Fibroblast of lung (primary cell): Measurements from ENCODE around the gene PTPRF. TPM values are rescaled to one million over a fixed set of nuclear protein-coding genes. Genes with fewer than 3 reads are reported as not detected.
"Not testable (repeated sequence)": the region's sequence is repeated elsewhere in the genome, so short reads cannot be mapped to it uniquely, and the experiment has no call there.

Experiments used
- DNase-seq, 2 donors: peaks; one replicate each; pipeline versions ENCODE4 v3.0.0 to v3.0.0-alpha.2; 2010; ENCODE audit warnings: low read depth in 2 of 2
- H2AFZ ChIP-seq: 2 replicates; pipeline ENCODE4 v1.5.1; 2012; ENCODE audit warnings: low read length, control low read depth, inconsistent platforms
- H3K27ac ChIP-seq: 2 replicates; pipeline ENCODE4 v1.5.1; 2011; ENCODE audit warnings: low read length, control low read depth; ENCODE audit not compliant: insufficient read depth
- H3K27me3 ChIP-seq: 2 replicates; pipeline ENCODE4 v1.5.1; 2011; ENCODE audit warnings: mild to moderate bottlenecking, low read length; ENCODE audit not compliant: control insufficient read depth, insufficient read depth
- H3K36me3 ChIP-seq: 2 replicates; pipeline ENCODE4 v1.5.1; 2011; ENCODE audit warnings: low read length; ENCODE audit not compliant: control insufficient read depth, insufficient read depth
- H3K4me1 ChIP-seq: 2 replicates; pipeline ENCODE4 v1.5.1; 2011; ENCODE audit warnings: low read length; ENCODE audit not compliant: control insufficient read depth, insufficient read depth; ENCODE audit errors: extremely low read depth
- H3K4me2 ChIP-seq: 2 replicates; pipeline ENCODE4 v1.5.1; 2011; ENCODE audit warnings: low read length, control low read depth; ENCODE audit not compliant: insufficient read depth; ENCODE audit errors: extremely low read depth
- H3K4me3 ChIP-seq, 4 experiments: fragments of 200-600 bp in 1 of 4; sonication (generic) in 1 of 4; replicated peaks in 1 of 4; 2 replicates each; pipeline ENCODE4 v1.5.1; 2011 to 2016; ENCODE audit warnings: low read length in 4 of 4, low read depth in 3 of 4, mild to moderate bottlenecking in 3 of 4, control low read depth in 2 of 4, inconsistent platforms in 1 of 4, mixed read lengths in 1 of 4; ENCODE audit not compliant: insufficient read depth in 1 of 4; ENCODE audit errors: control extremely low read depth in 1 of 4
- H3K79me2 ChIP-seq: 2 replicates; pipeline ENCODE4 v1.5.1; 2012; ENCODE audit warnings: mild to moderate bottlenecking, low read length, inconsistent platforms; ENCODE audit not compliant: control insufficient read depth, insufficient read depth
- H3K9ac ChIP-seq: 2 replicates; pipeline ENCODE4 v1.5.1; 2011; ENCODE audit warnings: mild to moderate bottlenecking, low read length, control low read depth; ENCODE audit not compliant: insufficient read depth
- H3K9me3 ChIP-seq: 2 replicates; pipeline ENCODE4 v1.5.1; 2012; ENCODE audit warnings: low read depth, low read length; ENCODE audit not compliant: control insufficient read depth, insufficient read depth
- H4K20me1 ChIP-seq: 2 replicates; pipeline ENCODE4 v1.5.1; 2011; ENCODE audit warnings: low read length; ENCODE audit not compliant: control insufficient read depth, insufficient read depth; ENCODE audit errors: extremely low read depth
- EZH2 ChIP-seq: IDR thresholded peaks from 2 replicates; pipeline ENCODE4 v1.5.1; 2012; ENCODE audit warnings: low read length, control low read depth, mild to moderate bottlenecking; ENCODE audit errors: missing control alignments
- polyA plus RNA-seq, 2 donors: library from polyadenylated mRNA; depleted of rRNA in 1 of 2; stranded (reverse) in 1 of 2; unstranded in 1 of 2; fragments of >200 nt; gene quantifications; 2 replicates each; pipeline ENCODE4 v1.2.1, GENCODE V29; 2011 to 2012; ENCODE audit warnings: missing spikeins in 1 of 2
- total RNA-seq: library from RNA; depleted of rRNA; stranded (reverse); fragments of >200 nt; gene quantifications from 2 replicates; pipeline ENCODE4 v1.2.1, GENCODE V29; 2014
- TF ChIP-seq, protein P1 (sequence below), 2 donors: IDR thresholded peaks in 1 of 2; conservative IDR thresholded peaks in 1 of 2; 1 replicate in 1 of 2; 2 replicates in 1 of 2; pipeline ENCODE4 v1.5.1; 2011 to 2012; ENCODE audit warnings: low read length in 2 of 2, control low read depth in 1 of 2, inconsistent platforms in 1 of 2, low read depth in 1 of 2, mild to moderate bottlenecking in 1 of 2

Gene PTPRF
- total and polyA plus RNA-seq, 2 donors (not counting 1 experiment from before 2014, with no cell fraction given), result 45.2 to 52.0 TPM

DNA sequence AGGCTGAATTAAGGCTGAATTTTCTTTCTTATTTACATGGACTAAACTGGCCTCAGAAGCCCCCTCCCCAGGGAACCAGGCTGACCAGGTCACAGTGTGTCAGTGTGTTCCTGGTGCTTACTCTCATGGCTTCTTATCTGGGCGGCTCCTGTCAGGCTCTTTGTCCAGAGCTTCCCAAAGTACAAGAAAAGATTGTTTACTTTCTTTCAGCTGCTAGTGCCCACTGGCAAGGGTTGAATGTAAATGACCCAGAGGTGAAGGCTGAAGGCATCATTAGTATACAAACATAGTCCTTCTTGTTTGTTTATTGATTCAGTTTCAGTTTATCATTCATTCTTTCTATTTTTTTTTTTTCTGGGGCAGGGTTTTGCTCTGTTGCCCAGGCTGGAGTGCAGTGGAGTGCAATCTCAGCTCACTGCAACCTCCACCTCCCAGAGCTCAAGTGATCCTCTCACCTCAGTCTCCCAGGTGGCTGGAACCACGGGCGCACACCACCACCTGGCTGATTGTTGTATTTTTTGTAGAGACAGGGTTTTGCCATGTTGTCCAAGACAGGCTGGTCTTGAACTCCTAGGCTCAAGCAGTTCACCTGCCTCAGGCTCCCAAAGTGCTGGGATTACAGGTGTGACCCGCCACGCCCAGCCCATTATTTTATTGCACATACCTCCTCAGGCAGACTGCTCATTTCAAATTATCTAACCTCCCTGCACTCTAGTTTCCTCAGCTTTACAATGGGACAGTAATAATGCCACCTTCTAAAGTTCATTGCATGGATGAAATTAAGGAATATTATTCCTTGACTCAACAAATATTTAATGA is 109.5 kb downstream of the PTPRF start:
- no peak for DNase-seq
- no peaks in the 10 kb centered on the region for H3K9me3 ChIP-seq
- TF ChIP-seq, protein P1, sequence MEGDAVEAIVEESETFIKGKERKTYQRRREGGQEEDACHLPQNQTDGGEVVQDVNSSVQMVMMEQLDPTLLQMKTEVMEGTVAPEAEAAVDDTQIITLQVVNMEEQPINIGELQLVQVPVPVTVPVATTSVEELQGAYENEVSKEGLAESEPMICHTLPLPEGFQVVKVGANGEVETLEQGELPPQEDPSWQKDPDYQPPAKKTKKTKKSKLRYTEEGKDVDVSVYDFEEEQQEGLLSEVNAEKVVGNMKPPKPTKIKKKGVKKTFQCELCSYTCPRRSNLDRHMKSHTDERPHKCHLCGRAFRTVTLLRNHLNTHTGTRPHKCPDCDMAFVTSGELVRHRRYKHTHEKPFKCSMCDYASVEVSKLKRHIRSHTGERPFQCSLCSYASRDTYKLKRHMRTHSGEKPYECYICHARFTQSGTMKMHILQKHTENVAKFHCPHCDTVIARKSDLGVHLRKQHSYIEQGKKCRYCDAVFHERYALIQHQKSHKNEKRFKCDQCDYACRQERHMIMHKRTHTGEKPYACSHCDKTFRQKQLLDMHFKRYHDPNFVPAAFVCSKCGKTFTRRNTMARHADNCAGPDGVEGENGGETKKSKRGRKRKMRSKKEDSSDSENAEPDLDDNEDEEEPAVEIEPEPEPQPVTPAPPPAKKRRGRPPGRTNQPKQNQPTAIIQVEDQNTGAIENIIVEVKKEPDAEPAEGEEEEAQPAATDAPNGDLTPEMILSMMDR (conservative IDR thresholded peaks at IDR 0.05 in 1 of 2, IDR thresholded peaks at IDR 0.05 in 1 of 2; ENCODE audit: low read depth in 1 of 2, low read length in 2 of 2), result no peak
- no peak for TF ChIP-seq EZH2
- no peaks in the 10 kb centered on the region for H3K4me1 ChIP-seq
- no peak overlapping the region for H2AFZ ChIP-seq
- H4K20me1 ChIP-seq, result no peaks in the 10 kb centered on the region
- no peaks in the 10 kb centered on the region for H3K36me3 ChIP-seq
- no peak overlapping the region for H3K4me2 ChIP-seq
- no peak overlapping the region for H3K4me3 ChIP-seq
- no peaks in the 10 kb centered on the region for H3K27me3 ChIP-seq
- no peaks in the 10 kb centered on the region for H3K79me2 ChIP-seq
- H3K9ac ChIP-seq, result no peak overlapping the region
- no peak overlapping the region for H3K27ac ChIP-seq

DNA sequence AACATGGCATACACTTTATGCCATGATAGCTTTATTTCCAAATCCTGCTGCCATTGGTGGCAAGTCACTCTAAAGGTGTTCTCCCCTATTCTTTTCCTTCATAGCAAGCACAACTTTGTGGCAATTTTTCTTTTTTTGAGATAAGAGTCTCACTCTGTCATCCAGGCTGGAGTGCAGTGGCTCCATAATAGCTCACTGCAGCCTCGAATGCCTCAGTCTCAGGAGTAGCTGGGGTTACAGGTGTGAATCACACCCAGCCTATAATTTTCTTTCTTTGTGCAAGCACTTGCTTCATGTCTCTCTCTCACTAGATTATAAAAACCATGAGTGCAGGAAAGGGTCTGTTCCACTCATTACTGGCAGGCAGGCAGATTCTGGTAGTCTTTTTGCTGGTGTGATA is 113.9 kb downstream of the PTPRF start:
- Histone ChIP-seq H3K9me3 (no peaks in the 10 kb centered on the region), H3K4me1 (no peaks in the 10 kb centered on the region), H3K79me2 (no peaks in the 10 kb centered on the region), H3K27me3 (no peaks in the 10 kb centered on the region), H3K4me2 (no peak overlapping the region), H3K4me3 (no peak overlapping the region), H2AFZ (no peak overlapping the region), H4K20me1 (no peaks in the 10 kb centered on the region), H3K9ac (no peak overlapping the region), H3K27ac (no peak overlapping the region), H3K36me3 (no peaks in the 10 kb centered on the region)
- no peak for TF ChIP-seq EZH2
- TF ChIP-seq, protein P1 (conservative IDR thresholded peaks at IDR 0.05 in 1 of 2, IDR thresholded peaks at IDR 0.05 in 1 of 2; ENCODE audit: low read depth in 1 of 2, low read length in 2 of 2), result no peak
- no peak for DNase-seq

DNA sequence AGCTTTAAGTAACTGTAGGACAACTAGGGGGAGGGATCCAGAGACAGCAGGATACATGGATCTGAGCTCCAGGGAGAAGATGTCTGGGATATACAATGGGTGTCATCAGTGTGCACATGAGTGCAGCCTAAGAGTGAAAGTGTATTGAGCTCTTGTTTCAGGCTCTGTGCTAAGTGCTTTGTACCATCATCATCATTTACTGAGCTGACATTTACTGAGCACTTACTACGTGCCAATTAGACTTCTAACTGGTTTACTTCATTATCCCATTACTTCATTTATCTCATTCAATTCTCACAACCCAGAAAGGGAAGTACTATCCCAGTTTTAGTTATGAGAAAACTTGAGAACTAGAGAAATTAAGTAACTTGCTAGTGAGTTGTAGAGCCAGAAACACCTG is 114.8 kb downstream of the PTPRF start:
- Histone ChIP-seq H3K27ac (no peak overlapping the region), H3K9ac (no peak overlapping the region), H3K4me2 (no peak overlapping the region), H3K79me2 (peaks cover 1% of the 10 kb centered on the region), H3K9me3 (no peaks in the 10 kb centered on the region), H3K4me1 (no peaks in the 10 kb centered on the region), H3K36me3 (no peaks in the 10 kb centered on the region), H3K27me3 (no peaks in the 10 kb centered on the region), H3K4me3 (no peak overlapping the region), H2AFZ (no peak overlapping the region), H4K20me1 (no peaks in the 10 kb centered on the region)
- TF ChIP-seq, protein P1 (conservative IDR thresholded peaks at IDR 0.05 in 1 of 2, IDR thresholded peaks at IDR 0.05 in 1 of 2; ENCODE audit: low read depth in 1 of 2, low read length in 2 of 2), result no peak
- no peak for DNase-seq

DNA sequence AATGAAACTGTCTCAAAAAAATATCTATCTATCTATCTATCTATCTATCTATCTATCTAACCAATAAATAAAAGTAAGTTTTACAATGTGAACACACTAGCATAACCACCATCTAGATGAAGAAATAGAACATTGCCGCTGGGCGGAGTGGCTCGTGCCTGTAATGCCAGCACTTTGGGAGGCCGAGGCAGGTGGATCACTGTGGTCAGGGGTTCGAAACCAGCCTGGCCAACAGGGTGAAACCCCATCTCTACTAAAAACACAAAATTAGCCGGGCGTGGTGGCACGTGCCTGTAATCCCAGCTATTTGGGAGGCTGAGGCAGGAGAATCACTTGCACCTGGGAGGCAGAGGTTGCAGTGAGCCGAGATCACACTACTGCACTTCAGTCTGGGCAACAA is 116.6 kb downstream of the PTPRF start:
- H3K9ac ChIP-seq, H4K20me1 ChIP-seq, H3K4me1 ChIP-seq, H3K36me3 ChIP-seq, H2AFZ ChIP-seq, H3K4me3 ChIP-seq, H3K27me3 ChIP-seq, H3K9me3 ChIP-seq, H3K27ac ChIP-seq, DNase-seq, H3K4me2 ChIP-seq: not testable (repeated sequence)
- peaks cover 18% of the 10 kb centered on the region for H3K79me2 ChIP-seq
